SK-N-SH treated with all-trans-retinoic acid at 6 μM for 48 hours (cell line): ENCODE measurements around the gene TTC33.

Experiments
- ATAC-seq: fragments of 200-7000 bp; cut with Tn5 transposase; 3 replicates; pipeline ENCODE4 v1.9.1; 2020; ENCODE audit warnings: mild to moderate bottlenecking, moderate library complexity
- ARNTL ChIP-seq: fragments of 450-650 bp; formaldehyde crosslinking; IDR thresholded peaks from 2 replicates; pipeline ENCODE4 v1.5.0; 2020; ENCODE audit warnings: low read depth, mild to moderate bottlenecking, moderate library complexity, borderline replicate concordance
- CSDC2 ChIP-seq: fragments of 250-450 bp; sonication (Bioruptor Pico); IDR thresholded peaks from 2 replicates; pipeline ENCODE4 v1.5.0; 2020; ENCODE audit warnings: mild to moderate bottlenecking, moderate library complexity
- CSRNP3 ChIP-seq: fragments of 250-450 bp; sonication (Bioruptor Pico); IDR thresholded peaks from 2 replicates; pipeline ENCODE4 v1.5.1; 2021; ENCODE audit warnings: mild to moderate bottlenecking, moderate library complexity
- ESRRG ChIP-seq: fragments of 250-450 bp; sonication (Bioruptor Pico); IDR thresholded peaks from 2 replicates; pipeline ENCODE4 v1.6.1; 2021; ENCODE audit warnings: mild to moderate bottlenecking
- ISL1 ChIP-seq: fragments of 250-450 bp; sonication (Bioruptor Pico); IDR thresholded peaks from 2 replicates; pipeline ENCODE4 v2.1.2; 2022; ENCODE audit warnings: mild to moderate bottlenecking, moderate library complexity
- OSR1 ChIP-seq: fragments of 250-450 bp; sonication (Bioruptor Pico); IDR thresholded peaks from 2 replicates; pipeline ENCODE4 v1.8.0; 2022; ENCODE audit warnings: moderate library complexity, mild to moderate bottlenecking, inconsistent platforms
- PATZ1 ChIP-seq: fragments of 250-450 bp; sonication (Bioruptor Pico); IDR thresholded peaks from 2 replicates; pipeline ENCODE4 v1.8.0; 2020; ENCODE audit warnings: mild to moderate bottlenecking, moderate library complexity, borderline replicate concordance
- POU6F1 ChIP-seq: fragments of 250-450 bp; sonication (Bioruptor Pico); IDR thresholded peaks from 2 replicates; pipeline ENCODE4 v1.8.0; 2021; ENCODE audit warnings: low read depth, mild to moderate bottlenecking, moderate library complexity, borderline replicate concordance
- PPARA ChIP-seq: fragments of 250-450 bp; sonication (Bioruptor Pico); IDR thresholded peaks from 2 replicates; pipeline ENCODE4 v1.5.0; 2020; ENCODE audit warnings: mild to moderate bottlenecking, borderline replicate concordance
- RARB ChIP-seq: fragments of 250-450 bp; sonication (Bioruptor Pico); IDR thresholded peaks from 2 replicates; pipeline ENCODE4 v1.8.0; 2021; ENCODE audit warnings: mild to moderate bottlenecking, moderate library complexity
- SNAI2 ChIP-seq: fragments of 250-450 bp; sonication (Bioruptor Pico); IDR thresholded peaks from 2 replicates; pipeline ENCODE4 v1.5.0; 2020; ENCODE audit warnings: mild to moderate bottlenecking, moderate library complexity
- TCF4 ChIP-seq: fragments of 250-450 bp; sonication (Bioruptor Pico); IDR thresholded peaks from 2 replicates; pipeline ENCODE4 v1.8.0; 2021; ENCODE audit warnings: mild to moderate bottlenecking, moderate library complexity, borderline replicate concordance
- TOX ChIP-seq: fragments of 250-450 bp; sonication (Bioruptor Pico); IDR thresholded peaks from 2 replicates; pipeline ENCODE4 v1.8.0; 2021; ENCODE audit warnings: mild to moderate bottlenecking, moderate library complexity, borderline replicate concordance
- ZC3H10 ChIP-seq: fragments of 250-450 bp; sonication (Bioruptor Pico); IDR thresholded peaks from 2 replicates; pipeline ENCODE4 v1.5.1; 2021; ENCODE audit warnings: mild to moderate bottlenecking, moderate library complexity
- ZFP3 ChIP-seq: fragments of 250-450 bp; sonication (Bioruptor Pico); IDR thresholded peaks from 2 replicates; pipeline ENCODE4 v1.5.0; 2020; ENCODE audit warnings: mild to moderate bottlenecking, moderate library complexity
- ZNF565 ChIP-seq: fragments of 450-650 bp; formaldehyde crosslinking; conservative IDR thresholded peaks from 2 replicates; pipeline ENCODE4 v1.5.0; 2020; ENCODE audit warnings: low read depth, mild to moderate bottlenecking, moderate library complexity
- ZNF70 ChIP-seq: fragments of 450-650 bp; formaldehyde crosslinking; IDR thresholded peaks from 2 replicates; pipeline ENCODE4 v1.5.0; 2020; ENCODE audit warnings: mild to moderate bottlenecking, moderate library complexity
- ZNF8 ChIP-seq: fragments of 450-650 bp; formaldehyde crosslinking; IDR thresholded peaks from 2 replicates; pipeline ENCODE4 v1.5.0; 2020; ENCODE audit warnings: mild to moderate bottlenecking, moderate library complexity
- TF ChIP-seq, protein P1 (sequence below): fragments of 250-450 bp; sonication (Bioruptor Pico); IDR thresholded peaks from 2 replicates; pipeline ENCODE4 v1.5.0; 2020; ENCODE audit warnings: mild to moderate bottlenecking, moderate library complexity
- TF ChIP-seq, protein P2 (sequence below): fragments of 250-450 bp; sonication (Bioruptor Pico); IDR thresholded peaks from 2 replicates; pipeline ENCODE4 v1.5.1; 2020; ENCODE audit warnings: low read depth, mild to moderate bottlenecking, moderate library complexity

Gene TTC33

GRCh38 chr5:40486437-40487275 is 269.1 kb downstream of the TTC33 start:
- ATAC-seq = no peak
- no peak for TF ChIP-seq ZNF565 (CRISPR knock-in tag)
- no peak for TF ChIP-seq OSR1 (CRISPR knock-in tag)
- TF ChIP-seq, protein P1, sequence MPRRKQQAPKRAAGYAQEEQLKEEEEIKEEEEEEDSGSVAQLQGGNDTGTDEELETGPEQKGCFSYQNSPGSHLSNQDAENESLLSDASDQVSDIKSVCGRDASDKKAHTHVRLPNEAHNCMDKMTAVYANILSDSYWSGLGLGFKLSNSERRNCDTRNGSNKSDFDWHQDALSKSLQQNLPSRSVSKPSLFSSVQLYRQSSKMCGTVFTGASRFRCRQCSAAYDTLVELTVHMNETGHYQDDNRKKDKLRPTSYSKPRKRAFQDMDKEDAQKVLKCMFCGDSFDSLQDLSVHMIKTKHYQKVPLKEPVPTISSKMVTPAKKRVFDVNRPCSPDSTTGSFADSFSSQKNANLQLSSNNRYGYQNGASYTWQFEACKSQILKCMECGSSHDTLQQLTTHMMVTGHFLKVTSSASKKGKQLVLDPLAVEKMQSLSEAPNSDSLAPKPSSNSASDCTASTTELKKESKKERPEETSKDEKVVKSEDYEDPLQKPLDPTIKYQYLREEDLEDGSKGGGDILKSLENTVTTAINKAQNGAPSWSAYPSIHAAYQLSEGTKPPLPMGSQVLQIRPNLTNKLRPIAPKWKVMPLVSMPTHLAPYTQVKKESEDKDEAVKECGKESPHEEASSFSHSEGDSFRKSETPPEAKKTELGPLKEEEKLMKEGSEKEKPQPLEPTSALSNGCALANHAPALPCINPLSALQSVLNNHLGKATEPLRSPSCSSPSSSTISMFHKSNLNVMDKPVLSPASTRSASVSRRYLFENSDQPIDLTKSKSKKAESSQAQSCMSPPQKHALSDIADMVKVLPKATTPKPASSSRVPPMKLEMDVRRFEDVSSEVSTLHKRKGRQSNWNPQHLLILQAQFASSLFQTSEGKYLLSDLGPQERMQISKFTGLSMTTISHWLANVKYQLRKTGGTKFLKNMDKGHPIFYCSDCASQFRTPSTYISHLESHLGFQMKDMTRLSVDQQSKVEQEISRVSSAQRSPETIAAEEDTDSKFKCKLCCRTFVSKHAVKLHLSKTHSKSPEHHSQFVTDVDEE = no peak
- TF ChIP-seq SNAI2 (CRISPR knock-in tag) = no peak
- TF ChIP-seq ESRRG = no peak
- no peak for TF ChIP-seq CSDC2

GRCh38 chr5:40485021-40485998 is 270.5 kb downstream of the TTC33 start:
- no peak for ATAC-seq
- TF ChIP-seq ESRRG (no peak), SNAI2 (CRISPR knock-in tag) (no peak)

- no peak for ATAC-seq
- TF ChIP-seq TOX (CRISPR knock-in tag) (no peak), CSDC2 (no peak), PATZ1 (no peak), TCF4 (no peak), CSRNP3 (CRISPR knock-in tag) (no peak), ZC3H10 (CRISPR knock-in tag) (no peak), ZNF70 (CRISPR knock-in tag) (no peak), PPARA (CRISPR knock-in tag) (no peak), ARNTL (CRISPR knock-in tag) (no peak), ISL1 (CRISPR knock-in tag) (no peak), ZNF8 (CRISPR knock-in tag) (no peak), RARB (no peak), ZFP3 (CRISPR knock-in tag) (no peak), SNAI2 (CRISPR knock-in tag) (no peak), ESRRG (no peak), POU6F1 (CRISPR knock-in tag) (no peak), ZNF565 (CRISPR knock-in tag) (no peak)
- TF ChIP-seq, protein P2, sequence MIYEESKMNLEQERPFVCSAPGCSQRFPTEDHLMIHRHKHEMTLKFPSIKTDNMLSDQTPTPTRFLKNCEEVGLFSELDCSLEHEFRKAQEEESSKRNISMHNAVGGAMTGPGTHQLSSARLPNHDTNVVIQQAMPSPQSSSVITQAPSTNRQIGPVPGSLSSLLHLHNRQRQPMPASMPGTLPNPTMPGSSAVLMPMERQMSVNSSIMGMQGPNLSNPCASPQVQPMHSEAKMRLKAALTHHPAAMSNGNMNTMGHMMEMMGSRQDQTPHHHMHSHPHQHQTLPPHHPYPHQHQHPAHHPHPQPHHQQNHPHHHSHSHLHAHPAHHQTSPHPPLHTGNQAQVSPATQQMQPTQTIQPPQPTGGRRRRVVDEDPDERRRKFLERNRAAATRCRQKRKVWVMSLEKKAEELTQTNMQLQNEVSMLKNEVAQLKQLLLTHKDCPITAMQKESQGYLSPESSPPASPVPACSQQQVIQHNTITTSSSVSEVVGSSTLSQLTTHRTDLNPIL (CRISPR knock-in tag) = no peak
- TF ChIP-seq, protein P1 = no peak
Observed at GRCh38 chr5:40484495-40484894, 271.3 kb downstream of the TTC33 start.
